Chondrocyte (in vitro differentiated cells): ENCODE data around the gene TLCD1. TPM values are rescaled to one million over a fixed set of nuclear protein-coding genes. Genes with fewer than 3 reads are reported as not detected.

Experiments
- DNase-seq: peaks from one replicate; pipeline ENCODE4 v3.0.0; 2021; ENCODE audit warnings: mixed read lengths, low spot score
- H3K27ac Mint-ChIP-seq: one replicate; pipeline ENCODE4 v1.8.0; 2021; ENCODE audit warnings: mild to moderate bottlenecking, moderate library complexity, mixed read lengths; ENCODE audit not compliant: unreplicated experiment
- H3K27me3 Mint-ChIP-seq: 2 replicates; pipeline ENCODE4 v1.8.0; 2021; ENCODE audit warnings: low read depth, mixed read lengths
- H3K36me3 Mint-ChIP-seq: 2 replicates; pipeline ENCODE4 v1.8.0; 2021; ENCODE audit warnings: low read depth, mixed read lengths
- H3K4me1 Mint-ChIP-seq: 2 replicates; pipeline ENCODE4 v1.8.0; 2021; ENCODE audit warnings: low read depth, mild to moderate bottlenecking, mixed read lengths
- H3K4me3 Mint-ChIP-seq: one replicate; pipeline ENCODE4 v1.8.0; 2021; ENCODE audit warnings: mild to moderate bottlenecking, moderate library complexity, mixed read lengths; ENCODE audit not compliant: unreplicated experiment
- H3K9me3 Mint-ChIP-seq: 2 replicates; pipeline ENCODE4 v1.8.0; 2021; ENCODE audit warnings: low read depth, mixed read lengths
- CTCF ChIP-seq: fragments of 200-600 bp; sonication (generic); IDR thresholded peaks from 2 replicates; pipeline ENCODE4 v1.5.0; 2021; ENCODE audit warnings: antibody characterized with exemption, mild to moderate bottlenecking, moderate library complexity
- total RNA-seq: library from RNA; stranded (reverse); gene quantifications from 3 replicates; pipeline ENCODE4 v1.2.1, GENCODE V29; 2021

The TLCD1 gene
- total RNA-seq, 1 donor from 2014 or later, result 12.9 TPM

- no peak for DNase-seq
- no peak overlapping the region for H3K27ac Mint-ChIP-seq
- peaks cover 2% of the 10 kb centered on the region for H3K4me1 Mint-ChIP-seq
- no peaks in the 10 kb centered on the region for H3K27me3 Mint-ChIP-seq
- H3K4me3 Mint-ChIP-seq, result no peak overlapping the region
- H3K9me3 Mint-ChIP-seq, result no peaks in the 10 kb centered on the region
- peaks cover 21% of the 10 kb centered on the region for H3K36me3 Mint-ChIP-seq
- TF ChIP-seq CTCF, result no peak
Observed at GRCh38 chr17:28705074-28705659, 20.9 kb downstream of the TLCD1 start.

- Mint-ChIP-seq H3K9me3 (no peaks in the 10 kb centered on the region), H3K27ac (no peak overlapping the region), H3K27me3 (no peaks in the 10 kb centered on the region), H3K4me3 (no peak overlapping the region), H3K36me3 (peaks cover 24% of the 10 kb centered on the region), H3K4me1 (no peaks in the 10 kb centered on the region)
- no peak for TF ChIP-seq CTCF
- no peak for DNase-seq
Observed at GRCh38 chr17:28704219-28704858, 21.7 kb downstream of the TLCD1 start.

- H3K9me3 Mint-ChIP-seq, result no peaks in the 10 kb centered on the region
- H3K27ac Mint-ChIP-seq, result no peak overlapping the region
- H3K4me1 Mint-ChIP-seq, result no peaks in the 10 kb centered on the region
- peaks cover 25% of the 10 kb centered on the region for H3K36me3 Mint-ChIP-seq
- TF ChIP-seq CTCF, result no peak
- no peak for DNase-seq
- no peaks in the 10 kb centered on the region for H3K27me3 Mint-ChIP-seq
- H3K4me3 Mint-ChIP-seq, result no peak overlapping the region
Observed at GRCh38 chr17:28703552-28704218, 22.3 kb downstream of the TLCD1 start.

- H3K27me3 Mint-ChIP-seq, result no peaks in the 10 kb centered on the region
- no peak for DNase-seq
- H3K27ac Mint-ChIP-seq, result peak overlapping the region; percentile 62
- H3K4me1 Mint-ChIP-seq, result no peaks in the 10 kb centered on the region
- peaks cover 29% of the 10 kb centered on the region for H3K36me3 Mint-ChIP-seq
- no peaks in the 10 kb centered on the region for H3K9me3 Mint-ChIP-seq
- TF ChIP-seq CTCF, result no peak
- no peak overlapping the region for H3K4me3 Mint-ChIP-seq
Observed at GRCh38 chr17:28702752-28703150, 23.3 kb downstream of the TLCD1 start.

- Mint-ChIP-seq H3K36me3 (peaks cover 33% of the 10 kb centered on the region), H3K27ac (peak overlapping the region; percentile 62), H3K9me3 (no peaks in the 10 kb centered on the region), H3K4me1 (no peaks in the 10 kb centered on the region), H3K4me3 (no peak overlapping the region), H3K27me3 (no peaks in the 10 kb centered on the region)
- no peak for TF ChIP-seq CTCF
- DNase-seq, result no peak
Observed at GRCh38 chr17:28702026-28702751, 23.8 kb downstream of the TLCD1 start.
